GM19238 (cell line): ENCODE measurements around the gene CHMP4A.
A peak's percentile ranks its signal among the peaks of the same experiment; 100 is the strongest.

Experiments
- DNase-seq: peaks from one replicate; pipeline ENCODE4 v3.0.0; 2011; ENCODE audit warnings: low spot score; ENCODE audit not compliant: insufficient read length

Gene CHMP4A

DNA sequence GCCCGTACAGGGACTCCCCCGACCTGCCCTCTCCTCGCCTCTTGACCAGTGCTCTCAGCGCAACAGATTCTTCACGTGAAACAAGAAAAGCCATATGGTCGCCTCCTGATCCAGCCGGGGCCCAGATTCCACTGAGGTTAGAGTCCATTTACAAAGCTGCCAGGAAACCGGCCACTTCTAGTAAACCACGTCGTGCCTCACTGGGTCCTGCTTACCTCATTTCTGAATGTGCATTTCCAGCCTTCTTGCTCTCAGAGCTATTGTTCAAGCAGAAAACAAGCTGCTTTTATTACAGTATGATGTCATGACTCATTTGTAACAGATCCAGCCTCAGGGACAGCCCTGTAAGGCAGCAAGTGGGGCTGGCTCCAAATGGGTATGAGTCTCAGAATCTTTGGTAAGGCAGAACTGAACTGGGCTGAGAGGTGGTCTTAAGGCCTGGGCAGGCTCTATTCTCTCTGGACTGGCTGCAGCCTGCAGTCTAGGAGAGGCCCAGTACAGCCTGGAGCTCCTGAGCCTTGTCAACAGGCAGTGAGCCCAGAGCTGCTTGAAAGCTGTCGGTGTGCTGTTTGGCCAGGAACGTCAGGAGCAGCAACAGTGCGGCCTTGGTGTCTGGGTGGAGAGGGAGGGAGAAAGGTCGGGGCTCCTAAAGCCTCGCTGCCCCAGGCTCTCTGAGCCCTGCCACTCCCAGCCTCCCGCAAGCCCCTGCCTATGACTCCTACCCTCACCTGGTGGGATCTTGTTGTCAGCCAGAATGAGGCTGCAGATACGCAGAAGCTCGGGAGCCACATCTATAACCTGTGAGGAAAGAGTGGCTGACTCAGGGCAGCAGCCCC lies 33.1 kb downstream of the CHMP4A start:
- DNase-seq: no peak

DNA sequence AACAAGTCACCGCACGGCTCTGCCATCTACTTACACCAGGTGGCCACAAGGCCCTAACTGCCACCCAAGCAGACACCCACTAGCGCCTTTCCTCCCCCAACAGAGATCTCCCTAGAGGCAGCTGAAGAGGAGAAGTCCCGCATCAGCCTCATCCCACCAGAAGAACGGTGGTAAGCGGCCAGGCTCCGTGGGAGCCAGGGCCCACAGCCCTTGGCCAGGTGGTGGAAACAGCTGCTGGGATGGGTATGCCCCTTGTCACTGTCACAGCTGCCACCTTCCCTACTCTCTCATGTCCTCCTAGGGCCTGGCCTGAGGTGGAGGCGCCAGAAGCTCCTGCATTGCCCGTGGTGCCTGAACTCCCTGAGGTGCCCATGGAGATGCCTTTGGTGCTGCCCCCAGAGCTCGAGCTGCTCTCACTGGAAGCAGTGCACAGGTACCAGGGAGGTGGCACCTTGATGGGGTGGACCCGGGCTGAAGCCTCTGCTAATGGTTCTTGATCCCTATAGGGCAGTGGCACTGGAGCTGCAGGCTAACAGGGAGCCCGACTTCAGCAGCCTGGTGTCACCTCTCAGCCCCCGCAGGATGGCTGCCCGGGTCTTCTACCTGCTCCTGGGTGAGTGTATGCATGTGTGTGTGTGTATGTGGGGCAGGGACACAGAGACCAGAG lies 33.9 kb downstream of the CHMP4A start:
- DNase-seq: no peak

DNA sequence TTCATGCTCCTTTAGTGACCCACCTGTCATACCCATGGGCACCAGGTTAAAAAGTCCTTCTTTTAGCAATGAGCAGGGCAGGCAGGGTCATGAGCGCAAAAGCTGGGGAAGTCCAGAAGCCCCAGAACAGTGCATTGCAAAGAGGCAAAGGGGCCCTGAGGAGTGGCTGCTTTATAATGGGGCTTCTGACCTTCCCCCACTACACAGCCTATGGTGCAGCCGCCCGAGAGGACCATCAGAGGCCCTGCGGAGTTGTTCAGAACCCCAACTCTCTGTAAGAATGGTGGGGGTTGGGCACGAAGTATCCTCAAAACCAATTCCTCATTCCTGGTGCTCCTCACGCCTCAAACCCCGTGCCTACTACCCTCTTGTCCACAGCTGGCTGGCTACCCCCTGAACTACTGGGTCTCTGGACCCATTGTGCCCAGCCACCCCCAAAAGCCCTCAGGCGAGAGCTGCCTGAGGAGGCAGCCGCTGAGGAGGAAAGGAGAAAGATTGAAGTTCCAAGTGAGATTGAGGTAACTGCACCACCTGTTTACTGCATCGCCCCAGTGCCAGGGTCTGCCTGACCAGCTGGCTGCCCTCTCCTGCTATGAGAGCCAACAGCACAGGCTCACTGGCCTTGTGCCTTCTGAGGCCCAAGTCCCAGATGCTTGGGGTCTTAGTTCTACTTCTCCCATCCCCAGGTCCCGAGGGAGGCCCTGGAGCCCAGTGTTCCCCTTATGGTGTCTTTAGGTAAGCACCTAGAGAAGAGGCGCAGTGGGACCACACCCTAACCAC lies 34.7 kb downstream of the CHMP4A start:
- DNase-seq: no peak

DNA sequence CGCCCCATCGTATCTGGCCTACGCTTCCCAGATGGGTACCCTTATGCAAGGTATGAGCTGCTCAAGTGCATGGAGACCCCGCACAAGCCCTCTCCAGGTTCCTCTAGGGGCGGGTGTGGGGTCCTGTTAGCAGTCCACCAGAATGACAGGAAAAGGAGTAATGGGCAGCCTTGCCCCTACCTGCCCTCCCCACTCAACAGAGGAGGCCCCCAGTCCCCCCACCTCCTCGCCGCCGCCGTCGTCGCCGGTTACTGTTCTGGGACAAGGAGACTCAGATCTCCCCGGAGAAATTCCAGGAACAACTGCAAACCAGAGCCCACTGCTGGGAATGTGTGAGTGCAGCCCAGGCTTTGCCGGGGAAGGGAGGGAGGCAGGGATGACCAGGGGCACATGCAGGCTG lies 35.4 kb downstream of the CHMP4A start:
- no peak for DNase-seq

DNA sequence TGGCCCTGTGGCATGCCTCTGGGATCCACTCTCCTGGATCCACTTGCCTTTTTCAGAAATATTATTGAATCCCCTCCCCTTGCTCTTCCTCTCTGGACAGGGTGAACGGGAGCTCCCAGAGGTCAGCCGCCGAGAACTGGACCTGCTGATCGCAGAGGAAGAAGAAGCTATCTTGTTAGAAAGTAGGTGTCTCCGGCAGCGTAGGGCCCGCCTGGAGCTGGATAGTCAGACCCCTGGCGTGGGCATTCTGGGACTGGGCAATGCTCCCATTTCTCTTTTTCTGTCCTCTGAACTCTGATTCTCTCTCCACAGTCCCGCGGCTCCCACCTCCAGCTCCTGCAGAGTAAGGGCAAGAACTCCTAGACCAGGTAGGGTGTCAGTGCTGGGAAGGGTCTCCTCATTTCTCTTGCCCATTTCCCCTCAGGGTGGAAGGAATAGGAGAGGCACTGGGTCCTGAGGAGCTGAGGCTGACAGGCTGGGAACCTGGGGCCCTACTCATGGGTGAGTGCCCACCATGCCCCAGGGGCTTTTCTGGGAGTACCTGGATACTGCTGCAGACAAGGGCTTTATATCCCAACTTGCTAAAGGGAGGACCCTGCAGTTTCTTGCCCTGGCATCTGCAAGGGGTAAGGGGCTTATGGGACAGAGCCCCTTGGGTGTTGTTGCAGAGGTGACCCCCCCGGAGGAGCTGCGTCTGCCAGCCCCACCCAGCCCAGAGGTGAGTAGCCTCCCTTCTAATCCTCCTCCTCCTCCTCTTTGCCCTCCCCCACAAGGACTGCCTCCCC lies 36.1 kb downstream of the CHMP4A start:
- DNase-seq: no peak

DNA sequence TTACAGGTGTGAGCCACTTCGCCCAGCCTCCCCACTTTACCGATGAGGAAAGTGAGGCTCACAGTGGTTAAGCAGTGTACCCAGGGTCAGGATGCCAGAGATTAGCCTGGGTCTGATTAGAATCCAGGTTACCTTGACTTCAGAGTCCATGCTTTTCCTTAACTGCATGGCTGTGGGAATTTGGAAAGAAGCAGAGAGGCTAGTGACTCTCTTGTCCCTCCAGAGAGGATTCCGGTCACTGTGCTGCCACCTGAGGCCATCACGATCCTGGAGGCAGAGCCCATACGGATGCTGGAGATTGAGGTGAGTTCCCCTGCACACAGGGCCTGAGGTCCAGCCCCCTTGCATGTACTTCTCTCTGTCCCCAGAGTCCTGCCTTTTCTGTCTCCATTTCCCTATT lies 36.7 kb downstream of the CHMP4A start:
- no peak for DNase-seq

DNA sequence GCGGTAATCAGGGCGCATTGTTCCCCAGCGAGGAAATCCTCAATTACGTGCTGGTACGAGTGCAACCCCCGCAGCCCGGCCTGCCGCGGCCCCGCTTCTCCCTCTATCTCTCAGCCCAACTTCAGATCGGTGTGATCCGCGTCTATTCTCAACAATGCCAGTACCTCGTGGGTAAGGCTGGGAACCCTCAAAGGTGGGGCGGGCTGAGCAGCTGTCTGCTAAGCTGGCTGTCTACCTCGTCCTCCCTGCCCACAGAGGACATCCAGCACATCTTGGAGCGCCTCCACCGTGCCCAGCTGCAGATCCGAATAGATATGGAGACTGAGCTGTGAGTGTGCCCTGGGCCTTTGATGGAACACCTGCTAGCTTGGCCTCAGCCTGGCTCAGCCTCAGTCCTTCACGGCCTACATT lies 40.4 kb downstream of the CHMP4A start:
- DNase-seq: no peak

DNA sequence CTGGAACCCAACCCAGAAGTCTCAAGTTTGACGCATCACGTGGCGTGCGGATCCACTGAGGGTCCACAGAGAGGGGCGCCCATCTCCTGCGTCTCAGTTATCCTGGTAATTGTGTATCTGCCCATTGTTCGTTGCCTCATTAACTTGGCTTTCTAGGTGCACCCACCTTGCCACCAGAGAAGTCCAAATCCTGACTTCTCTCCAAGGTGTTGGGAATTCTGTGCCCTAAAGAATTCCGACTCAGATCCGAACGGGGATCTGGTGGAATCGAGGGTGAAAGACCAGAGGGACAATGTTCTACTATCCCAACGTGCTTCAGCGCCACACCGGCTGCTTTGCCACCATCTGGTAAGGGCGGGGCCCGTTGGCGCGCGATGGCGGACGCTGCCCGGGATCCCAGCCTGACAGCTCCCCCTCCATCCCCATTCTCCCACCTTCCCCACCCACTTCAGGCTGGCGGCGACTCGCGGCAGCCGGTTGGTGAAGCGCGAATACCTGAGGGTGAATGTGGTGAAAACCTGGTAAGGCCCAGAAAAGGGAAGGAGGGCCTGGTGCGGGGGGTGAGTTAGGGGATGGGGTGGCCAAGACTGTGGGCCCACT lies 40.9 kb downstream of the CHMP4A start:
- no peak for DNase-seq

DNA sequence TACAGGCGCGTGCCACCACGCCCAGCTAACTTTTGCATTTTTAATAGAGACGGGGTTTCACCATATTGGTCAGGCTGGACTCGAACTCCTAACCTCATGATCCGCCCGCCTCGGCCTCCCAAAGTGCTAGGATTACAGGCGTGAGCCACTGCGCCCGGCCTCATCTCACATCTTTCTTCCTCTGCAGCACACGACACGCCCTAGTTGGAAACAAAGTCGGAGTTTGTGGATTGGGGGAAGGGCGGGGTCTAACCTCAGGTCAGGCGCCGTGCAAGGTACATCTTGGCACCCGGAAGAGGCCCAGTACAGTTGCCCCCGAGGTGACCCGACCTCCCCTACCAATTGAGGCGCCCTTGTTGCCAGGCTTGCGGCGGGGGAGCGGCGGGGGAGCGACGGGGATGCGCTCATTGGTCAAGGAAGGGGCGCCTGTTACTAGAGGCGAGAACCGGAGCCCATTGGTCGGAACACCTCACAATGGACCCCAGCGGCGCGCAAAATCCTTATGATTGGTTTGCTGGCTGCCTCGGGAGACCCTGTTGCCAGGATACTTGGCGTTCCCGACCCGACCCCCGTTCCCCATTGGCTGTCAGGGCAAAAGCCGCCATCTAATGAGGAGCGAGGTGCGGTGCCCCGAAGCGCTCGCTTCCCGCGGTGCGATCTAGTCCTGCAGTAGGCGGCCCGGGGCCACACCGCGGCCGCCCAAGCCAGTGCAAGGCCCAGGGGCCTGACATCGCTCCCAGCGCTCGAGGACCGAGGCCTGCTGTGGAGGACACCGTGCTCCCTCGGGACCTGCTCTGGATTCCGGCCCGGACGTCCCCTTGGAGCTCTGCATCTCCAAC lies 41.6 kb downstream of the CHMP4A start, which contains the start of gene REC8:
Gene REC8 (plus strand): TSS at position 659 of the 839 bp plus-strand sequence. CDS start 473 bp downstream, outside the sequence.
- DNase-seq: peak; percentile 93

DNA sequence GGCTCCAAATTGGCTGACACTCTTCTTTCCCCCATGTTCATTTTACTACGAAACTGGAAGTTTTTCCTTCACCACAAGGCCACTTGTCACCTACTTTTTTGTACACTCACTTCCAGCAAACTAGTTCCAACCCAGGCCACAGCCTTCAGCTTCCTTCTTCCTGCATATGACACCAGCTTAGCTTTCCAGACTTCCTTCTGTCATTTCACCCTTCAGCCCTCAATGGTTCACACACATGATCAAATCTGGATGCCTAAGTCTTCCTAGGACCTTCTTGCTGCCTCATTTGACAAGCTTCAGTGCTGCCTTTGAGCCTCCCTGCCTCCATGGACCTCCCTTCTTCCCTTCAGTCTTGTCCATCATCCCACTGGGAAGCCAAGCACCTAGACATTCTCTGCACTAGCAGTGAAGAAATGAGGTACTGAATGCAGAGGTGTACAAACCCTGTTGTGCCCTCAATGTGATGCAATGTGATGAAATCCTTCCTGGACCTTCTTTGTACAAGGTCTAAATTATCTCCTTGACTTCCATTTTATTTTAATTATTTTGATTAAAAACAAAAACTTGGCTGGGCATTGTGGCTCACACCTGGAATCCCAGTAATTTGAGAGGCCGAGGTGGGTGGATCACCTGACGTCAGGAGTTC lies 45.7 kb downstream of the CHMP4A start:
- no peak for DNase-seq

DNA sequence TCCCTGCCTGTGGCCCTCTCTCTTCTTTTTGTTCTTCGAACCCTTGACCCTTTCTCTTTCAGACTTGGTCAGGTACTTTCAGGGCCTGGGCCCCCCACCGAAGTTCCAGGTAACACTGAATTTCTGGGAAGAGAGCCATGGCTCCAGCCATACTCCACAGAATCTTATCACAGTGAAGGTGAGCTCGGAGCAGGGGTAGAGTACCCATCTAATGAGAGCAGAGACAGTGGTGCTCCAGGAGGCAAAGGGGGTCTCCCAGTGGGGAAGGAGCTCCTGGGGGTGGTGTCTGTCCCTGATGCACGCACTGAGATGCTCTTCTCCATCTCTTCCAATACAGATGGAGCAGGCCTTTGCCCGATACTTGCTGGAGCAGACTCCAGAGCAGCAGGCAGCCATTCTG lies 47.5 kb downstream of the CHMP4A start:
- DNase-seq: no peak

DNA sequence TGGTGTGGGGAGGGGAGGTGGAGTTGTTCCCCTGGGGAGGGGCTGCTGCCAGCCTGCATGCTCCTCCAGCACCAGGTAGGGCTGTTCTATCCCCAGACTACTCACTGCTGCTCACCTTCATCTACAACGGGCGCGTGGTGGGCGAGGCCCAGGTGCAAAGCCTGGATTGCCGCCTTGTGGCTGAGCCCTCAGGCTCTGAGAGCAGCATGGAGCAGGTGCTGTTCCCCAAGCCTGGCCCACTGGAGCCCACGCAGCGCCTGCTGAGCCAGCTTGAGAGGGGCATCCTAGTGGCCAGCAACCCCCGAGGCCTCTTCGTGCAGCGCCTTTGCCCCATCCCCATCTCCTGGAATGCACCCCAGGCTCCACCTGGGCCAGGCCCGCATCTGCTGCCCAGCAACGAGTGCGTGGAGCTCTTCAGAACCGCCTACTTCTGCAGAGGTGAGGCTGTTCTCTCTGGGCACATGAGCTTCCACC lies 48.7 kb downstream of the CHMP4A start:
- DNase-seq: no peak

DNA sequence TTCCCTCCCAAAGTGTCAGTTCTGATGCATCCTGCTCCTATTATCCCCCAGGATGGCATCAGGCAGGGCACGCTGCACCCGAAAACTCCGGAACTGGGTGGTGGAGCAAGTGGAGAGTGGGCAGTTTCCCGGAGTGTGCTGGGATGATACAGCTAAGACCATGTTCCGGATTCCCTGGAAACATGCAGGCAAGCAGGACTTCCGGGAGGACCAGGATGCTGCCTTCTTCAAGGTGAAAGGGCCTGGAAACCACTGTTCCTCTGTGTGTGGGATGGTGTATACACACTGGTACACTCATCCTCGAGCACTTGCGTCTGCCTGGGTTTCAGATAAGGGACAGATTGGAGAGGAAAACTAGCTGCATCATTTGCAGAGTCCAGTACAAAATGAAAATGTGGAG lies 51.2 kb downstream of the CHMP4A start:
- DNase-seq: no peak

DNA sequence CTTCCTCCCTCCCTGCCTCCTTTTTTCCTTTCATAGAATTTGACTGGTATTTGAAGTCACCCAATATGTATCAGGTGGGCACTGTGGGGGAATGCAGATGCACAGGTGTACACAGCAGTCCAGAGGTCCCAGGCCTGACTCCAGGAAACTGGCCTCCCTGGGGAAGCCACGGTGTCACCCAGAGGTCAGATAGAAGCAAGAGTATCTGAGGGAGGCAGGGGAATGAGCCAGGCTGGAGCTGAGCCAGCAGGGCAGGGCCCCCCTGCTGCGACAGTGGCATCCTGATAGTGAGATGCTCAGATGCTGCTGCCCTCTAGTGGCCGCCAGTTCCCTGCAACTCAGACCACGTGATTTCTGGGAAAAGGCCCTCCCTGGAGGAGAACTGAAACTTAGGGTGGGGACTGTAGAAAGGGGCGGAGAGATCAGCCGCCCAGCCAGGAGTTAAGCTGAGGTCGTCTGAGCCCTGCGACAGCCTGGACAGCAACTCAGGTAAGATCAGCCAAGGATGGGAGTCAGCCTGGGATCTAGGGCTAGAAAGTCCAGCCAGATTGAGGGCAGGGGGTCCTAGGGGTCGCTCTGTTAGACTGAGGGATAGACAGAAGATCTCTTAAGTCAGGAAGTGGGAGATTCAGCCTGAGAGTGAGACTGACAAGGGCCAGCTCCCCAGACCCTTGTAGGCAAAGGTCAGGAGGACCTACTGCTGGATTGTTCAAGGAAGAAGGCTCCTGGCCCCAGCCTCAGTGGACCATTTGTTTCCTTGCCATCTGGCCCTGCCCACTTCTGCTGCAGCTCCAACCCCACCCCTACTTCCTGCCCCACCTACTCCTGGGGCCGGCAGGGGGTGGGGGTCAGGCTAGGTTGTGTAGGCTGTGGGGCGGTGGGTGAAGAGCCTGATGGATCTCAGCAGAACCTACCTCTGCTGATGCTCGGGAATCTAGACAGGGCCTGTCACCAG lies 52.2 kb downstream of the CHMP4A start, which contains the start of gene IRF9:
Gene IRF9 (plus strand): TSS at position 416 of the 955 bp plus-strand sequence. CDS start 880 bp downstream, outside the sequence.
- peak; percentile 93 for DNase-seq

DNA sequence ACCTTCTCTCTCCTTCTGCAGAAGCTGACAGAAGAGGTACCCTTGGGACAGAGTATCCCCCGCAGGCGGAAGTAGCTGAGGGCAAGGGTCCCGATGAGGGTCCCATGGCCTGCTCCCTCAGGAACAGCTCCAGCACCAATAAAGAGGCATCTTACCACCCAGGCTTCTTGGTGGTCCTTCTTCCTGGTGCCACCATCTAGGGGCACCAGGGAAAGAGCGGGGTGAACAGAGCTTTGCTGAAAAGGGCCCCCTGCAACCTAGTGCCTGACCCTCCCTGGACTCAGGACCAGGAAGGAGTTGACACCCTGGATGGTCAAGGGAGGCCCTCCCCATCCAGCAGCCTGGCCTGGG lies 52.8 kb downstream of the CHMP4A start:
- DNase-seq: no peak

DNA sequence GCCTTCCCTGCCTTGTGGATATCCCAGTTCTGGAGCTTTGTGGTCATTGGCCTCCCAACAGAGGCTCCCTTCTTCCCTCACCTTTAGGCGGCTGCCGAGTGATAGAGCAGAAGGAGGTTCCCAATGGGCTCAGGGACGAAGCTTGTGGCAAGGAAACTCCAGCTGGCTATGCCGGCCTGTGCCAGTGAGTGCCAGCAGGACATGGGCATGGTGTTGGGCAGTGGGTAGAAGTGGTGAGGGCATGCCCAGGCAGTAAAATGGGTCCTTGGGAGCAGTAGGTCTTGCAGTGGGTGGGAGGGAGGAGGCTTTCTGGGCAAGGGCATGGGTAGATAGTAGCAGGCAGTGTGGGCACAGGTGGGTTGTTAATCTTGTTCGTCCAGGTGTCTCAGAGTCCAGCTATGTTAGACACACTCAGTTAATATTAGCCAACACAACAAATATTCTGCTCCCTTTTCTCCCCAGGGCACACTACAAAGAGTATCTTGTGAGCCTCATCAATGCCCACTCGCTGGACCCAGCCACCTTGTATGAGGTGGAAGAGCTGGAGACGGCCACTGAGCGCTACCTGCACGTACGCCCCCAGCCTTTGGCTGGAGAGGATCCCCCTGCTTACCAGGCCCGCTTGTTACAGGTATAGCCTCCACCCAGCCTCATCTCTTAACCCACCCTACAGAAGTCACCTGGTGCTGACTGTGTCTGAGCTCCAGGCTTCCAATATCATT lies 53.4 kb downstream of the CHMP4A start:
- no peak for DNase-seq
